Neural cell (in vitro differentiated cells): ENCODE data around the gene CATSPERE. TPM values are rescaled to one million over a fixed set of nuclear protein-coding genes. Genes with fewer than 3 reads are reported as not detected.

ENCODE experiments used
- H2AFZ ChIP-seq: fragments of 200-600, 300-800 bp; sonication (generic), shearing (Covaris generic); 2 replicates; pipeline ENCODE4 v1.6.0; 2014; ENCODE audit warnings: low read depth, mild to moderate bottlenecking, antibody characterized with exemption, low read length, moderate library complexity
- H3F3A ChIP-seq: fragments of 200-600 bp; shearing (Covaris generic); 2 replicates; pipeline ENCODE4 v1.6.1; 2016; ENCODE audit warnings: mild to moderate bottlenecking, moderate library complexity, mixed read lengths, antibody characterized with exemption, low read length; ENCODE audit not compliant: insufficient read depth, poor library complexity, severe bottlenecking
- H3K27ac ChIP-seq: fragments of 200-600, 300-800 bp; sonication (generic), shearing (Covaris generic); 2 replicates; pipeline ENCODE4 v1.5.1; 2014; ENCODE audit warnings: mild to moderate bottlenecking, low read length, moderate library complexity
- H3K27me3 ChIP-seq: fragments of 300-800, 200-600 bp; sonication (generic), shearing (Covaris generic); 2 replicates; pipeline ENCODE4 v1.6.0; 2014; ENCODE audit warnings: mild to moderate bottlenecking, low read depth, low read length, moderate library complexity; ENCODE audit not compliant: insufficient read depth
- H3K36me3 ChIP-seq: fragments of 300-800, 200-600 bp; sonication (generic), shearing (Covaris generic); 2 replicates; pipeline ENCODE4 v1.5.1; 2014; ENCODE audit warnings: mild to moderate bottlenecking, antibody characterized with exemption, low read length, moderate library complexity; ENCODE audit not compliant: insufficient read depth
- H3K4me2 ChIP-seq: fragments of 300-800, 200-600 bp; sonication (generic), shearing (Covaris generic); 2 replicates; pipeline ENCODE4 v1.6.0; 2014; ENCODE audit warnings: mild to moderate bottlenecking, low read length
- H3K4me3 ChIP-seq: fragments of 300-800, 200-600 bp; sonication (generic), shearing (Covaris generic); 2 replicates; pipeline ENCODE4 v1.5.1; 2014; ENCODE audit warnings: mild to moderate bottlenecking, low read length, moderate library complexity
- H3K79me2 ChIP-seq: fragments of 200-600 bp; shearing (Covaris generic); replicated peaks from 2 replicates; pipeline ENCODE4 v1.6.0; 2014; ENCODE audit warnings: mild to moderate bottlenecking, low read length, moderate library complexity; ENCODE audit not compliant: insufficient read depth
- H3K9ac ChIP-seq: fragments of 300-800, 200-600 bp; sonication (generic), shearing (Covaris generic); 2 replicates; pipeline ENCODE4 v1.6.1; 2016; ENCODE audit warnings: mild to moderate bottlenecking, low read length, mixed read lengths
- H3K9me2 ChIP-seq: fragments of 200-600 bp; shearing (Covaris generic); 2 replicates; pipeline ENCODE4 v1.6.1; 2016; ENCODE audit warnings: mild to moderate bottlenecking, low read length, mixed read lengths; ENCODE audit not compliant: insufficient read depth
- H3K9me3 ChIP-seq: fragments of 200-600, 300-800 bp; sonication (generic), shearing (Covaris generic); 2 replicates; pipeline ENCODE4 v1.6.1; 2016; ENCODE audit warnings: mild to moderate bottlenecking, mixed run types, low read length, moderate library complexity, mixed read lengths
- H4K20me1 ChIP-seq: fragments of 200-600 bp; shearing (Covaris generic); 2 replicates; pipeline ENCODE4 v1.6.1; 2016; ENCODE audit warnings: mild to moderate bottlenecking, mixed run types; ENCODE audit not compliant: insufficient read depth
- EP300 ChIP-seq: fragments of 450-650 bp; conservative IDR thresholded peaks from 2 replicates; pipeline ENCODE4 v1.6.1; 2014; ENCODE audit warnings: antibody characterized with exemption, mild to moderate bottlenecking, moderate library complexity; ENCODE audit not compliant: poor library complexity, severe bottlenecking
- EZH2 ChIP-seq: fragments of 200-600, 300-800 bp; shearing (Covaris generic), sonication (generic); IDR thresholded peaks from 2 replicates; pipeline ENCODE4 v1.6.1; 2014; ENCODE audit warnings: antibody characterized with exemption, low read length, borderline replicate concordance, mild to moderate bottlenecking; ENCODE audit not compliant: insufficient read depth, poor library complexity, severe bottlenecking
- MXI1 ChIP-seq: fragments of 450-650 bp; conservative IDR thresholded peaks from 2 replicates; pipeline ENCODE4 v1.6.1; 2014; ENCODE audit warnings: antibody characterized with exemption, mild to moderate bottlenecking; ENCODE audit not compliant: poor library complexity, severe bottlenecking
- POLR2AphosphoS5 ChIP-seq: IDR thresholded peaks from 2 replicates; pipeline ENCODE4 v1.6.1; 2012
- RAD21 ChIP-seq: fragments of 450-650 bp; conservative IDR thresholded peaks from 2 replicates; pipeline ENCODE4 v1.6.1; 2014; ENCODE audit warnings: antibody characterized with exemption, mild to moderate bottlenecking, moderate library complexity
- SMC3 ChIP-seq: fragments of 450-650 bp; conservative IDR thresholded peaks from 2 replicates; pipeline ENCODE4 v1.6.1; 2014; ENCODE audit warnings: antibody characterized with exemption, mild to moderate bottlenecking, moderate library complexity; ENCODE audit not compliant: poor library complexity
- TAF1 ChIP-seq: IDR thresholded peaks from 2 replicates; pipeline ENCODE4 v1.6.1; 2012; ENCODE audit warnings: low read depth
- polyA plus RNA-seq: library from polyadenylated mRNA; depleted of rRNA; stranded (reverse); fragments of >200 nt; gene quantifications from 2 replicates; pipeline ENCODE4 v1.2.3, GENCODE V29; 2014
- TF ChIP-seq, protein P1 (sequence below): IDR thresholded peaks from 2 replicates; pipeline ENCODE4 v1.6.1; 2012; ENCODE audit warnings: borderline replicate concordance
- TF ChIP-seq, protein P2 (sequence below): fragments of 450-650 bp; IDR thresholded peaks from 2 replicates; pipeline ENCODE4 v1.5.1; 2014; ENCODE audit warnings: antibody characterized with exemption, mild to moderate bottlenecking, moderate library complexity; ENCODE audit not compliant: poor library complexity, severe bottlenecking

CATSPERE gene
- polyA plus RNA-seq, 1 donor from 2014 or later = 5.6 TPM

DNA sequence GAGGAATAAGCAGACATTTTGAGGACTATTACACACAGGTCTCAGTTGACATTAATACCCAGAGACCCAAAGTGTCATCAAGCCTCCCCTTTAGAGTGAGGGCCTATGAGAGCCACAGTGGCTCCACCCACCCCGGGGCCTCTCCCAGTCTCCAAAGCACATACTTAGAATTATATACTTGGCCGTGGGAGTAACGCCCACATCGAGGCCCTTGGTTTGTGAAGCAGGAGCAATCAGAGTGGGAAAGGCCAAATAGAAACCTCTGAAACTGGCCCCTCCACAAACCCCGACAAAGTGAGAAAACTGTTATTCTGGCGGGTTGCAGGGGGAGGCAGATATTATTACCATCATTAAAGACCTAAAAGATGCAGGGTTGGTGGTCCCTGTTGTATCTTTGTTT is 184.8 kb downstream of the CATSPERE start:
- Histone ChIP-seq H3K4me2 (no peak overlapping the region), H3K79me2 (no peaks in the 10 kb centered on the region), H3K4me3 (no peak overlapping the region), H3K9me2 (no peaks in the 10 kb centered on the region), H3F3A (no peaks in the 10 kb centered on the region), H4K20me1 (no peaks in the 10 kb centered on the region), H3K27ac (no peak overlapping the region), H2AFZ (no peak overlapping the region), H3K9ac (no peak overlapping the region), H3K9me3 (no peaks in the 10 kb centered on the region), H3K27me3 (no peaks in the 10 kb centered on the region), H3K36me3 (no peaks in the 10 kb centered on the region)
- TF ChIP-seq EZH2 = no peak

DNA sequence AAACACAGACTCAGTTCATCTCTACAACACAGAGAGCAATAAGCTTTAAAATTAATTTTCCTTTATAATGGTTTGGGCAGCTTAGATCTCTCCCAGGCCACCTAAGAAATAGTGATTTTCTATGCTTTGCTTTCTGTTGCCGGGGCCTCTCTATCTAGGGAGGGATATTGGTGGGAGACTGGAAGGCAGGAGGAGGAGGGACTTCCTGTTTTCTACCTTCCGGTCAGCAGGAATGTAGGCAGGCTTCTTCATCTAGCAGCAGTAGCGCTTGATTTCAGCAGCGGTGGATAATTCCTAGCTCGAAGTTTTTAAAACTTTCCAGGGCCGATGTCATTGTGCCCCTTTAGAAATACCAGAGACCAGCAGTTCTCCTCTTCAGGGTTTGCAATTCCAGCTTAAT is 186.7 kb downstream of the CATSPERE start:
- H3K36me3 ChIP-seq = no peaks in the 10 kb centered on the region
- no peak overlapping the region for H2AFZ ChIP-seq
- H4K20me1 ChIP-seq = no peaks in the 10 kb centered on the region
- H3F3A ChIP-seq = no peaks in the 10 kb centered on the region
- no peaks in the 10 kb centered on the region for H3K9me2 ChIP-seq
- no peak overlapping the region for H3K9ac ChIP-seq
- H3K4me3 ChIP-seq = no peak overlapping the region
- no peaks in the 10 kb centered on the region for H3K27me3 ChIP-seq
- H3K9me3 ChIP-seq = no peaks in the 10 kb centered on the region
- no peak overlapping the region for H3K27ac ChIP-seq
- H3K4me2 ChIP-seq = no peak overlapping the region
- TF ChIP-seq EP300 (no peak), MXI1 (no peak), SMC3 (no peak), RAD21 (no peak), POLR2AphosphoS5 (no peak), EZH2 (no peak), TAF1 (no peak)
- TF ChIP-seq, protein P1, sequence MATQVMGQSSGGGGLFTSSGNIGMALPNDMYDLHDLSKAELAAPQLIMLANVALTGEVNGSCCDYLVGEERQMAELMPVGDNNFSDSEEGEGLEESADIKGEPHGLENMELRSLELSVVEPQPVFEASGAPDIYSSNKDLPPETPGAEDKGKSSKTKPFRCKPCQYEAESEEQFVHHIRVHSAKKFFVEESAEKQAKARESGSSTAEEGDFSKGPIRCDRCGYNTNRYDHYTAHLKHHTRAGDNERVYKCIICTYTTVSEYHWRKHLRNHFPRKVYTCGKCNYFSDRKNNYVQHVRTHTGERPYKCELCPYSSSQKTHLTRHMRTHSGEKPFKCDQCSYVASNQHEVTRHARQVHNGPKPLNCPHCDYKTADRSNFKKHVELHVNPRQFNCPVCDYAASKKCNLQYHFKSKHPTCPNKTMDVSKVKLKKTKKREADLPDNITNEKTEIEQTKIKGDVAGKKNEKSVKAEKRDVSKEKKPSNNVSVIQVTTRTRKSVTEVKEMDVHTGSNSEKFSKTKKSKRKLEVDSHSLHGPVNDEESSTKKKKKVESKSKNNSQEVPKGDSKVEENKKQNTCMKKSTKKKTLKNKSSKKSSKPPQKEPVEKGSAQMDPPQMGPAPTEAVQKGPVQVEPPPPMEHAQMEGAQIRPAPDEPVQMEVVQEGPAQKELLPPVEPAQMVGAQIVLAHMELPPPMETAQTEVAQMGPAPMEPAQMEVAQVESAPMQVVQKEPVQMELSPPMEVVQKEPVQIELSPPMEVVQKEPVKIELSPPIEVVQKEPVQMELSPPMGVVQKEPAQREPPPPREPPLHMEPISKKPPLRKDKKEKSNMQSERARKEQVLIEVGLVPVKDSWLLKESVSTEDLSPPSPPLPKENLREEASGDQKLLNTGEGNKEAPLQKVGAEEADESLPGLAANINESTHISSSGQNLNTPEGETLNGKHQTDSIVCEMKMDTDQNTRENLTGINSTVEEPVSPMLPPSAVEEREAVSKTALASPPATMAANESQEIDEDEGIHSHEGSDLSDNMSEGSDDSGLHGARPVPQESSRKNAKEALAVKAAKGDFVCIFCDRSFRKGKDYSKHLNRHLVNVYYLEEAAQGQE = no peak
- TF ChIP-seq, protein P2, sequence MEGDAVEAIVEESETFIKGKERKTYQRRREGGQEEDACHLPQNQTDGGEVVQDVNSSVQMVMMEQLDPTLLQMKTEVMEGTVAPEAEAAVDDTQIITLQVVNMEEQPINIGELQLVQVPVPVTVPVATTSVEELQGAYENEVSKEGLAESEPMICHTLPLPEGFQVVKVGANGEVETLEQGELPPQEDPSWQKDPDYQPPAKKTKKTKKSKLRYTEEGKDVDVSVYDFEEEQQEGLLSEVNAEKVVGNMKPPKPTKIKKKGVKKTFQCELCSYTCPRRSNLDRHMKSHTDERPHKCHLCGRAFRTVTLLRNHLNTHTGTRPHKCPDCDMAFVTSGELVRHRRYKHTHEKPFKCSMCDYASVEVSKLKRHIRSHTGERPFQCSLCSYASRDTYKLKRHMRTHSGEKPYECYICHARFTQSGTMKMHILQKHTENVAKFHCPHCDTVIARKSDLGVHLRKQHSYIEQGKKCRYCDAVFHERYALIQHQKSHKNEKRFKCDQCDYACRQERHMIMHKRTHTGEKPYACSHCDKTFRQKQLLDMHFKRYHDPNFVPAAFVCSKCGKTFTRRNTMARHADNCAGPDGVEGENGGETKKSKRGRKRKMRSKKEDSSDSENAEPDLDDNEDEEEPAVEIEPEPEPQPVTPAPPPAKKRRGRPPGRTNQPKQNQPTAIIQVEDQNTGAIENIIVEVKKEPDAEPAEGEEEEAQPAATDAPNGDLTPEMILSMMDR = no peak
- H3K79me2 ChIP-seq = no peaks in the 10 kb centered on the region
